ENCODE measurements around the gene ADCY9. TPM values are rescaled to one million over a fixed set of nuclear protein-coding genes. Genes with fewer than 3 reads are reported as not detected.

ADCY9 gene
- total RNA-seq, 1 experiment from 2014 or later: 11.5 TPM

GRCh38 chr16:4082474-4083044, 33.7 kb downstream of the ADCY9 start (continued):
- TF ChIP-seq STAT6 (CRISPR knock-in tag; conservative IDR thresholded peaks at IDR 0.05; ENCODE audit: low read depth) (no peak), USF1 (CRISPR knock-in tag; IDR thresholded peaks at IDR 0.05) (no peak)

GRCh38 chr16:4081521-4082021, 34.7 kb downstream of the ADCY9 start:
- H3K36me3 Mint-ChIP-seq: no peaks in the 10 kb centered on the region
- peaks cover 14% of the 10 kb centered on the region for H3K4me1 Mint-ChIP-seq
- no peaks in the 10 kb centered on the region for H3K27me3 Mint-ChIP-seq (ENCODE audit: low read depth)
- POLR2A ChIA-PET: no interaction called here
- CTCF ChIA-PET: interaction anchor here (0.6 to 1.0 kb wide), 3 partner anchors 99 to 192 kb away, joined by 3 to 5 read pairs (median 3); no protein-coding TSS in a partner anchor
- H3K9me3 Mint-ChIP-seq: peaks cover 4% of the 10 kb centered on the region
- ATAC-seq: no peak
- DNase-seq (ENCODE audit: low spot score): no peak
- H3K4me3 Mint-ChIP-seq: no peak overlapping the region
- H3K27ac Mint-ChIP-seq: no peak overlapping the region
- TF ChIP-seq NFATC4 (CRISPR knock-in tag; IDR thresholded peaks at IDR 0.05) (no peak), ZSCAN18 (CRISPR knock-in tag; IDR thresholded peaks at IDR 0.05) (no peak), E2F5 (CRISPR knock-in tag; IDR thresholded peaks at IDR 0.05) (no peak), ZMAT4 (CRISPR knock-in tag; IDR thresholded peaks at IDR 0.05) (no peak), ZNF138 (CRISPR knock-in tag; conservative IDR thresholded peaks at IDR 0.05) (no peak), USF1 (CRISPR knock-in tag; IDR thresholded peaks at IDR 0.05) (no peak), NR2C2 (CRISPR knock-in tag; IDR thresholded peaks at IDR 0.05) (no peak), NFE2L1 (CRISPR knock-in tag; IDR thresholded peaks at IDR 0.05) (no peak), ZNF512 (CRISPR knock-in tag; IDR thresholded peaks at IDR 0.05; ENCODE audit: borderline replicate concordance) (no peak), ZNF219 (CRISPR knock-in tag; IDR thresholded peaks at IDR 0.05; ENCODE audit: borderline replicate concordance) (no peak), ZNF281 (CRISPR knock-in tag; IDR thresholded peaks at IDR 0.05) (no peak), MLX (CRISPR knock-in tag; IDR thresholded peaks at IDR 0.05) (no peak), NR1H2 (CRISPR knock-in tag; IDR thresholded peaks at IDR 0.05) (no peak), IRF1 (CRISPR knock-in tag; IDR thresholded peaks at IDR 0.05) (no peak), ZNF263 (CRISPR knock-in tag; IDR thresholded peaks at IDR 0.05; ENCODE audit: low read depth) (no peak), FOXK1 (CRISPR knock-in tag; IDR thresholded peaks at IDR 0.05) (no peak)
